ENCODE results near the gene LBP.

- TF ChIP-seq CTCF (IDR thresholded peaks at IDR 0.05 in 4 of 5, conservative IDR thresholded peaks at IDR 0.05 in 1 of 5): peak in 1 of 5 experiments; percentile 24
- TF ChIP-seq POLR2A (IDR thresholded peaks at IDR 0.05): no peak
These were observed 47.5 kb upstream of the LBP start for GRCh38 chr20:38298768-38299288.

Measured in gastrocnemius medialis (tissue), 4 donors.